Nephron progenitor cell (in vitro differentiated cells): ENCODE data around the gene PITX2.
A peak's percentile ranks its signal among the peaks of the same experiment; 100 is the strongest.

Experiments
- DNase-seq: peaks from one replicate; pipeline ENCODE4 v3.0.0; 2021
- H3K27ac Mint-ChIP-seq: 2 replicates; pipeline ENCODE4 v1.8.0; 2021; ENCODE audit warnings: mild to moderate bottlenecking, moderate library complexity, mixed read lengths
- H3K27me3 Mint-ChIP-seq: 2 replicates; pipeline ENCODE4 v1.8.0; 2021; ENCODE audit warnings: mild to moderate bottlenecking, low read depth, mixed read lengths; ENCODE audit not compliant: poor library complexity
- H3K36me3 Mint-ChIP-seq: 2 replicates; pipeline ENCODE4 v1.8.0; 2021; ENCODE audit warnings: low read depth, mixed read lengths
- H3K4me1 Mint-ChIP-seq: 2 replicates; pipeline ENCODE4 v1.8.0; 2021; ENCODE audit warnings: mixed read lengths
- H3K4me3 Mint-ChIP-seq: 2 replicates; pipeline ENCODE4 v1.8.0; 2021; ENCODE audit warnings: mild to moderate bottlenecking, moderate library complexity, mixed read lengths
- H3K9me3 Mint-ChIP-seq: 2 replicates; pipeline ENCODE4 v1.8.0; 2021; ENCODE audit warnings: mild to moderate bottlenecking, moderate library complexity, mixed read lengths
- CTCF ChIP-seq: fragments of 200-600 bp; sonication (generic); IDR thresholded peaks from 2 replicates; pipeline ENCODE4 v1.5.0; 2021; ENCODE audit warnings: antibody characterized with exemption

Gene PITX2

GRCh38 chr4:110612631-110613269 is 10.1 kb downstream of the PITX2 start:
- Mint-ChIP-seq H3K36me3 (peaks cover 6% of the 10 kb centered on the region), H3K9me3 (no peaks in the 10 kb centered on the region), H3K4me1 (peaks cover 93% of the 10 kb centered on the region), H3K27me3 (peaks cover 78% of the 10 kb centered on the region), H3K27ac (no peak overlapping the region), H3K4me3 (peak overlapping the region; percentile 84)
- TF ChIP-seq CTCF, result no peak
- DNase-seq, result no peak

GRCh38 chr4:110611968-110612447 is 10.9 kb downstream of the PITX2 start:
- peaks cover 86% of the 10 kb centered on the region for H3K4me1 Mint-ChIP-seq
- no peaks in the 10 kb centered on the region for H3K9me3 Mint-ChIP-seq
- DNase-seq, result no peak
- H3K36me3 Mint-ChIP-seq, result peaks cover 6% of the 10 kb centered on the region
- TF ChIP-seq CTCF, result no peak
- H3K4me3 Mint-ChIP-seq, result peak overlapping the region; percentile 84
- H3K27ac Mint-ChIP-seq, result no peak overlapping the region
- peaks cover 75% of the 10 kb centered on the region for H3K27me3 Mint-ChIP-seq

- DNase-seq, result peak; percentile 49
- H3K4me1 Mint-ChIP-seq, result peaks cover 78% of the 10 kb centered on the region
- no peak for TF ChIP-seq CTCF
- peak overlapping the region; percentile 52 for H3K4me3 Mint-ChIP-seq
- H3K27ac Mint-ChIP-seq, result no peak overlapping the region
- peaks cover 6% of the 10 kb centered on the region for H3K36me3 Mint-ChIP-seq
- H3K9me3 Mint-ChIP-seq, result no peaks in the 10 kb centered on the region
- peaks cover 69% of the 10 kb centered on the region for H3K27me3 Mint-ChIP-seq
These were observed 11.7 kb downstream of the PITX2 start for GRCh38 chr4:110610940-110611831.

GRCh38 chr4:110610620-110610939 is 12.3 kb downstream of the PITX2 start:
- H3K9me3 Mint-ChIP-seq, result no peaks in the 10 kb centered on the region
- DNase-seq, result no peak
- peaks cover 63% of the 10 kb centered on the region for H3K27me3 Mint-ChIP-seq
- H3K4me1 Mint-ChIP-seq, result peaks cover 72% of the 10 kb centered on the region
- no peak for TF ChIP-seq CTCF
- H3K27ac Mint-ChIP-seq, result no peak overlapping the region
- peak overlapping the region; percentile 66 for H3K4me3 Mint-ChIP-seq
- H3K36me3 Mint-ChIP-seq, result peaks cover 6% of the 10 kb centered on the region

GRCh38 chr4:110609044-110609750 is 13.7 kb downstream of the PITX2 start:
- peak overlapping the region; percentile 24 for H3K4me3 Mint-ChIP-seq

More at GRCh38 chr4:110609044-110609750, 13.7 kb downstream of the PITX2 start:
- H3K27me3 Mint-ChIP-seq, result peaks cover 49% of the 10 kb centered on the region
- no peaks in the 10 kb centered on the region for H3K9me3 Mint-ChIP-seq
- peaks cover 66% of the 10 kb centered on the region for H3K4me1 Mint-ChIP-seq
- H3K36me3 Mint-ChIP-seq, result peaks cover 6% of the 10 kb centered on the region
- no peak for TF ChIP-seq CTCF
- peak overlapping the region; percentile 49 for H3K27ac Mint-ChIP-seq
- DNase-seq, result peak; percentile 17
